ENCODE data around the gene ETV3.
"Not testable (repeated sequence)": the region's sequence is repeated elsewhere in the genome, so short reads cannot be mapped to it uniquely, and the experiment has no call there.

Gene ETV3
- 43.2 to 262 (median 51.5) reads per million in 9 experiments for total RNA-seq

- no peaks in the 10 kb centered on the region for H3K9me3 Mint-ChIP-seq
- ATAC-seq (replicated peaks), result peak; percentile 79
- peaks cover 44 to 48% of the 10 kb centered on the region in 2 donors for H3K4me1 Mint-ChIP-seq (ENCODE audit: low read depth in 2 of 2)
Measured at GRCh38 chr1:157138220-157139051, at the start of gene ETV3. TSS of gene ETV3 (minus strand) at chr1:157138395. CDS start at chr1:157136352, 2,043 bp downstream.

GRCh38 chr1:157186281-157186992 is 48.2 kb upstream of the ETV3 start:
- H3K27me3 Mint-ChIP-seq, result peaks cover 35 to 82% of the 10 kb centered on the region in 2 donors
- ATAC-seq (replicated peaks), result no peak
- H3K36me3 Mint-ChIP-seq (ENCODE audit: insufficient read depth), result peaks cover 2% of the 10 kb centered on the region
- H3K27ac Mint-ChIP-seq, result no peak overlapping the region
- DNase-seq, result no peak
- no peak overlapping the region for H3K4me3 Mint-ChIP-seq
- H3K4me1 Mint-ChIP-seq (ENCODE audit: low read depth in 2 of 2), result no peaks in the 10 kb centered on the region
- H3K9me3 Mint-ChIP-seq, result no peaks in the 10 kb centered on the region

More at GRCh38 chr1:157138220-157139051, at the start of gene ETV3:
- H3K27me3 Mint-ChIP-seq, result no peaks in the 10 kb centered on the region
- peaks cover 53% of the 10 kb centered on the region for H3K36me3 Mint-ChIP-seq (ENCODE audit: insufficient read depth)
- H3K4me3 Mint-ChIP-seq, result peak within 1 kb of the TSS; percentile 90 to 98
- DNase-seq, result peak; percentile 79 to 83 (median 80)
- peak within 1 kb of the TSS; percentile 97 to 98 for H3K27ac Mint-ChIP-seq

- ATAC-seq (replicated peaks) (no peak), DNase-seq (no peak)
- H3K36me3 Mint-ChIP-seq (ENCODE audit: insufficient read depth), result peaks cover 2% of the 10 kb centered on the region
- no peaks in the 10 kb centered on the region for H3K4me1 Mint-ChIP-seq (ENCODE audit: low read depth in 2 of 2)
- H3K27me3 Mint-ChIP-seq, result peaks cover 40 to 85% of the 10 kb centered on the region in 2 donors
- no peak overlapping the region for H3K4me3 Mint-ChIP-seq
- H3K9me3 Mint-ChIP-seq, result no peaks in the 10 kb centered on the region
- no peak overlapping the region for H3K27ac Mint-ChIP-seq
Measured at GRCh38 chr1:157183870-157184269, 45.7 kb upstream of the ETV3 start.

- ATAC-seq (replicated peaks); DNase-seq; H3K36me3 Mint-ChIP-seq (ENCODE audit: insufficient read depth); H3K4me3 Mint-ChIP-seq; H3K27ac Mint-ChIP-seq; H3K9me3 Mint-ChIP-seq; H3K4me1 Mint-ChIP-seq (ENCODE audit: low read depth in 2 of 2): not testable (repeated sequence)
- peaks cover 43 to 82% of the 10 kb centered on the region in 2 donors for H3K27me3 Mint-ChIP-seq
Measured at GRCh38 chr1:157182371-157182770, 44.2 kb upstream of the ETV3 start.

- Mint-ChIP-seq H3K4me3 (no peak overlapping the region), H3K27ac (no peak overlapping the region), H3K4me1 (ENCODE audit: low read depth in 2 of 2) (no peaks in the 10 kb centered on the region), H3K9me3 (no peaks in the 10 kb centered on the region), H3K27me3 (peaks cover 43 to 86% of the 10 kb centered on the region in 2 donors), H3K36me3 (ENCODE audit: insufficient read depth) (peaks cover 2% of the 10 kb centered on the region)
- no peak for DNase-seq
- no peak for ATAC-seq (replicated peaks)
Measured at GRCh38 chr1:157181790-157182189, 43.6 kb upstream of the ETV3 start.

- Mint-ChIP-seq H3K9me3 (no peaks in the 10 kb centered on the region), H3K27me3 (peaks cover 43 to 86% of the 10 kb centered on the region in 2 donors), H3K4me1 (ENCODE audit: low read depth in 2 of 2) (no peaks in the 10 kb centered on the region), H3K27ac (no peak overlapping the region), H3K36me3 (ENCODE audit: insufficient read depth) (peaks cover 2% of the 10 kb centered on the region), H3K4me3 (no peak overlapping the region)
- no peak for DNase-seq
- ATAC-seq (replicated peaks), result no peak
Measured at GRCh38 chr1:157181258-157181657, 43.1 kb upstream of the ETV3 start.

- H3K36me3 Mint-ChIP-seq (ENCODE audit: insufficient read depth), result peaks cover 2% of the 10 kb centered on the region
- no peak overlapping the region for H3K27ac Mint-ChIP-seq
- DNase-seq, result no peak
- peaks cover 0 to under 1% of the 10 kb centered on the region in 2 donors for H3K4me1 Mint-ChIP-seq (ENCODE audit: low read depth in 2 of 2)
- no peaks in the 10 kb centered on the region for H3K9me3 Mint-ChIP-seq
- H3K4me3 Mint-ChIP-seq, result no peak overlapping the region
- ATAC-seq (replicated peaks), result no peak
- peaks cover 44 to 84% of the 10 kb centered on the region in 2 donors for H3K27me3 Mint-ChIP-seq
Measured at GRCh38 chr1:157178490-157178889, 40.3 kb upstream of the ETV3 start.

- no peak overlapping the region for H3K4me3 Mint-ChIP-seq
- H3K36me3 Mint-ChIP-seq (ENCODE audit: insufficient read depth), result peaks cover 2% of the 10 kb centered on the region
- DNase-seq, result no peak
- H3K9me3 Mint-ChIP-seq, result no peaks in the 10 kb centered on the region
- peaks cover 50 to 87% of the 10 kb centered on the region in 2 donors for H3K27me3 Mint-ChIP-seq
- no peak overlapping the region for H3K27ac Mint-ChIP-seq
- no peak for ATAC-seq (replicated peaks)
- H3K4me1 Mint-ChIP-seq (ENCODE audit: low read depth in 2 of 2), result peaks cover 0 to 2% of the 10 kb centered on the region in 2 donors
Measured at GRCh38 chr1:157177733-157178394, 39.7 kb upstream of the ETV3 start.

- H3K36me3 Mint-ChIP-seq (ENCODE audit: insufficient read depth), result no peaks in the 10 kb centered on the region
- no peak overlapping the region for H3K27ac Mint-ChIP-seq
- ATAC-seq (replicated peaks), result no peak
- H3K4me3 Mint-ChIP-seq, result no peak overlapping the region
- H3K27me3 Mint-ChIP-seq, result peaks cover 54 to 81% of the 10 kb centered on the region in 2 donors
- no peaks in the 10 kb centered on the region for H3K9me3 Mint-ChIP-seq
- H3K4me1 Mint-ChIP-seq (ENCODE audit: low read depth in 2 of 2), result peaks cover 0 to 2% of the 10 kb centered on the region in 2 donors
- no peak for DNase-seq
Measured at GRCh38 chr1:157176591-157177121, 38.5 kb upstream of the ETV3 start.

GRCh38 chr1:157176016-157176415 is 37.8 kb upstream of the ETV3 start:
- H3K4me1 Mint-ChIP-seq (ENCODE audit: low read depth in 2 of 2), result peaks cover 0 to 2% of the 10 kb centered on the region in 2 donors
- no peaks in the 10 kb centered on the region for H3K36me3 Mint-ChIP-seq (ENCODE audit: insufficient read depth)
- peak overlapping the region in 1 of 2 donors; percentile 8 for H3K27ac Mint-ChIP-seq
- ATAC-seq (replicated peaks) (no peak), DNase-seq (no peak)
- H3K4me3 Mint-ChIP-seq, result no peak overlapping the region
- H3K9me3 Mint-ChIP-seq, result no peaks in the 10 kb centered on the region
- peaks cover 56 to 81% of the 10 kb centered on the region in 2 donors for H3K27me3 Mint-ChIP-seq

- Mint-ChIP-seq H3K4me3 (no peak overlapping the region), H3K9me3 (no peaks in the 10 kb centered on the region), H3K27me3 (peaks cover 55 to 83% of the 10 kb centered on the region in 2 donors), H3K27ac (peak overlapping the region in 1 of 2 donors; percentile 47), H3K4me1 (ENCODE audit: low read depth in 2 of 2) (peaks cover 0 to 3% of the 10 kb centered on the region in 2 donors), H3K36me3 (ENCODE audit: insufficient read depth) (no peaks in the 10 kb centered on the region)
- no peak for ATAC-seq (replicated peaks)
- no peak for DNase-seq
Measured at GRCh38 chr1:157173900-157174410, 35.8 kb upstream of the ETV3 start.

- not testable (repeated sequence) for ATAC-seq (replicated peaks); H3K4me3 Mint-ChIP-seq; H3K4me1 Mint-ChIP-seq (ENCODE audit: low read depth in 2 of 2); H3K36me3 Mint-ChIP-seq (ENCODE audit: insufficient read depth); DNase-seq; H3K9me3 Mint-ChIP-seq
- Mint-ChIP-seq H3K27me3 (peaks cover 51 to 81% of the 10 kb centered on the region in 2 donors), H3K27ac (peak overlapping the region in 1 of 2 donors; percentile 47)
Measured at GRCh38 chr1:157173241-157173640, 35.0 kb upstream of the ETV3 start.

GRCh38 chr1:157172591-157172990 is 34.4 kb upstream of the ETV3 start:
- not testable (repeated sequence) for H3K9me3 Mint-ChIP-seq; DNase-seq; H3K27ac Mint-ChIP-seq; H3K4me1 Mint-ChIP-seq (ENCODE audit: low read depth in 2 of 2); H3K36me3 Mint-ChIP-seq (ENCODE audit: insufficient read depth); ATAC-seq (replicated peaks); H3K4me3 Mint-ChIP-seq
- peaks cover 50 to 83% of the 10 kb centered on the region in 2 donors for H3K27me3 Mint-ChIP-seq

All from effector memory CD8-positive, alpha-beta T cell (primary cell).